GM20000 (cell line): Measurements from ENCODE around the gene TMTC1.

Experiments
- DNase-seq: peaks from one replicate; pipeline ENCODE4 v3.0.0; 2012; ENCODE audit warnings: low spot score
- TF ChIP-seq, protein P1 (sequence below): IDR thresholded peaks from 2 replicates; pipeline ENCODE4 v1.5.1; 2012; ENCODE audit warnings: mild to moderate bottlenecking, control low read depth; ENCODE audit errors: extremely low read depth, missing control alignments

TMTC1 gene

DNA sequence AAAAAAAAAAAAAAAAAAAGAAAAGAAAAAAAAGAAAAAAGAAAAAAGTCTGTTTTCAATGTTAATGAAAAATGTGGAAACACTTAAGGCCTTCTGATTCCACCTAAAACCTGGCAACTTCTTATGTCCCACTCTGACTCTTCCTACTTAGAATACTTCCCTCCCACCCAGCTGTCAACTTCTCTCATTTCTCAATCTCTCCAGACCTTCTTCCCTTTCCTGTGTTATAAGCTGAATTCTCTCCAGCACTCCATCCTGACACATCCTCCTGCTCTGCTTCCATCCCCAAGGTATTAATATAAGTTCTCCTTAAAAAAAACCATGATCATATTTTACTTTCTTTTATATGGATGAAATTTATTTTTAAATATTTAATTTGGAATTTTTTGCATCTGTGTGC is 20.3 kb upstream of the TMTC1 start:
- TF ChIP-seq, protein P1, sequence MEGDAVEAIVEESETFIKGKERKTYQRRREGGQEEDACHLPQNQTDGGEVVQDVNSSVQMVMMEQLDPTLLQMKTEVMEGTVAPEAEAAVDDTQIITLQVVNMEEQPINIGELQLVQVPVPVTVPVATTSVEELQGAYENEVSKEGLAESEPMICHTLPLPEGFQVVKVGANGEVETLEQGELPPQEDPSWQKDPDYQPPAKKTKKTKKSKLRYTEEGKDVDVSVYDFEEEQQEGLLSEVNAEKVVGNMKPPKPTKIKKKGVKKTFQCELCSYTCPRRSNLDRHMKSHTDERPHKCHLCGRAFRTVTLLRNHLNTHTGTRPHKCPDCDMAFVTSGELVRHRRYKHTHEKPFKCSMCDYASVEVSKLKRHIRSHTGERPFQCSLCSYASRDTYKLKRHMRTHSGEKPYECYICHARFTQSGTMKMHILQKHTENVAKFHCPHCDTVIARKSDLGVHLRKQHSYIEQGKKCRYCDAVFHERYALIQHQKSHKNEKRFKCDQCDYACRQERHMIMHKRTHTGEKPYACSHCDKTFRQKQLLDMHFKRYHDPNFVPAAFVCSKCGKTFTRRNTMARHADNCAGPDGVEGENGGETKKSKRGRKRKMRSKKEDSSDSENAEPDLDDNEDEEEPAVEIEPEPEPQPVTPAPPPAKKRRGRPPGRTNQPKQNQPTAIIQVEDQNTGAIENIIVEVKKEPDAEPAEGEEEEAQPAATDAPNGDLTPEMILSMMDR: no peak
- DNase-seq: no peak

DNA sequence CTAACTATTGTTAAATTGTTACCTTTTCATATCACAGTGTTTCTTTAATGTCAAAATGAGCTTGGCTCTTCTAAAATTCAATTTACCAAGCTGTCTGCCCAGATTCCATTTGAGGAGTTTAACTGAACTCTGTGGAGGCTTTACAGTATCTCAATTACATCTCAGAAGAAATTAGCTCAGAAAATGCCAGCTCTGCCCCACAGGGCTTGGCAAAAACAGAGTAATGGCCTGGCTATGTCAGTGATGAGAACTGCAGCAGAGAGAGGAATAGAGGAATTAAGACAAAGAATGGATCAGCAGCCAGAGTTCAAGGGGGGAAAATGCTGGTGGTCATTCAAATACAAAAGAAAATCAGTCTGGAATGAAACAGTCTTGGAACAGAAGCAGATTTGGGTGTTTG is 15.8 kb upstream of the TMTC1 start:
- TF ChIP-seq, protein P1: no peak

DNA sequence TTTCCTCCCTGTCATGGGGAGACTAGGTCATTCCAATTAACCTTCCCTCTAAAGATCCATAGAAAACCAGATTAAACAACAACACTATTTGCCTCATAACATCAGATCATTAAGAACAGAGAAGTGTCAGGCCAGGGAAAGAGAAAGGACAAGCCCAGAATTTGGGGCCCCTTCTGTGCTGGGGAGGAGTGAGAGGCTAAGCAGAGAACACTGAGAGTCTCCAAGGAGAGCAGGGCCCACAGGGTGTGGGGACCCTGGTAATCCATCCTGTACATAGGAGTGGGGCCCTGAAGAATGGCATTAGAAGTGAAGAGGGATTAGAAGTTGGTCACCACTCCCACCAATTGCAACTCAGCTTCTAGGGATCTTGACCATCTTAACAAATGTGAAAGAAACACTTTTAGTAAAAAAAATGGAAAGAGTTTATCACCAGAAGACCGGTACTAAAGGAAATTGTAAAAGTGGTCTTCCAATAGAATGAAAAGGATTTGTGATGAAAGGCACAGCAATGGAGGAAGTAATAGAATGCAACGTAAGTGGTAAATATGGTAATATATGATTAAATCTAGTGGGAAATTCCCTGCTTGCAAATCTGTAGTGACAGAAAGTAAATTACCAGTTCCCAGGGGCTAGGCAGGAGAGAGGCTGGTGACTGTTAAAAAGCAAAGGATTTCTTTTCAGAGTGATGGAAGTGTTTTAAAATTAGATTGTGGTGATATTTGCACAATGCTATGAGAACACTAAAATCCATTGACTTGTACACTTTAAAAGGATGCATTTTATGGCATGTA is 14.0 kb upstream of the TMTC1 start:
- no peak for DNase-seq

More for the DNA sequence above, 15.8 kb upstream of the TMTC1 start:
- no peak for DNase-seq

DNA sequence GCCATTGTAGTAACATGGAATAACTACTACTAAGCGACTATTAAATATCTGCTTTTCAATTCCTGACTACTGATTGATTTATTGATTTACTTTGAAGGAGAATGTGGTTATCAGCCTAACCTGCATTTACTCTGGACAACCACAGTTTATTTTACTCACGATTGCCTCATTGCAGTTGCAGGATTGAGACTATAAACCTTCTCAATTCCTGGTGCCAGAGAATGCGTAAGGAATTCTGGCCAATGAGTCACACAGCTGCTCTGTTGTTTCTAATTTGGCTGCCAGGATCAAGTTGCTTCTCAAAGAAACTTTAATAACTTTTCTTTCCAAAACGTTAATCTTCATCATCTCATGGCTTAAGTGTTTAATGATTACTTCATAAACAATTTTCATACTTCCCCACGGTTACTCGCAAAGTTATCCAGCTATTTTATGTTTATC is 13.1 kb upstream of the TMTC1 start:
- TF ChIP-seq, protein P1: no peak
- no peak for DNase-seq

More for the DNA sequence above, 14.0 kb upstream of the TMTC1 start:
- TF ChIP-seq, protein P1: no peak

DNA sequence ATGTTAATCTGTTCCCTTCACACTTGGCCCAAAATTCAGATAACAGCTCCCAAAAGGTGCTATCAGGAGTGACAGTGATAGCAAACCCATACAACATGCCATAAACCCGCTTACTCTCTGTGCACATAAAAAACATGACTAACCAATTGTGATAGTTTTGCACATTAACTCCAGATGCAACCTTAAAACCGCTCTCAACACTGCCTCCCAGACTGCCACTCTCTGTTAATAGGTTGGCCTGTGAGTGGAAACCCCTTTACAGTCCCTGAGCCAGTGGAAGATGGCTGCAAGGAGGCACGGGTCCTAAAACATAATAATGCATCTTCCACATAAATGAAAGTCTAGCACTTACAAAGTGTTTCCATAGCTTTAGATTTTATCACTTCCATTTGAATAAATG is 12.0 kb upstream of the TMTC1 start:
- TF ChIP-seq, protein P1: no peak
- DNase-seq: no peak

DNA sequence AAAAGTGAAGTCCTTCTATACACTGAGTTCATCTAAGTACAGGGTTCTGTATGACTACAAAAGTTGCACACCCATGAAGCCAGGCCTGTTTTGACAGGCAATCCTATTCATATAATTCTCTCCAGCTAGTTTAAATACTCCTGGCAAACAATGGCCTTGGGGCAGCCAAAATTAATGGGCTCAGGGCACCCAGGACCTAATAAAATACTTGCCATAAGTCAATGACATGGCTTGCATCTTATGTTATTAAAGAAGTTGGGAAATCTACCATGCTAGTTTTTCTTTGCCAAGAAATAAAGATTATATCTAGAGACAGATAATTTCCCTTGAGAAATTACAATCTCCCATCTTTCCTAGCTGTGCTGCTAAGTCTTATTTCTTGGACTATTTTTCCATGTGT is 11.1 kb upstream of the TMTC1 start:
- TF ChIP-seq, protein P1: no peak
- DNase-seq: no peak

DNA sequence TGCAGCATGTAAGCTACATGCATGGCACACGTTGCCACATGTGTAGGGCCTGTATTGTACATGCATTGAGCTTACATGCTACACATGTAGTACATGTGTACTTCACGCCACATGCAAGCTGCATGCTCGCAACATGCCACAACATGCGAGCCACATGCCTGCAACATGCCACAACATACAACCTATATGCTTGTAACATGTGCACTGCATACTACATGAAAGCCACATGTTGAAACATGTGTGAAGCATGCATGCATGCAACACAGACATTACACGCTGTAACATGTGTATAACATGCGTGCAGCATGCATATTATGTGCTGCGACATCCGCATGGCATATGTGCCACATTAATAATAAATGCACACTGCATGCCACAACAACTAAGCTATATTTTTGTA is 9.1 kb upstream of the TMTC1 start:
- DNase-seq: no peak
- TF ChIP-seq, protein P1: no peak
